Erythroblast (primary cell): ENCODE results near the gene HEMGN.

Source experiments
- GATA1 ChIP-seq: IDR thresholded peaks from 2 replicates; pipeline ENCODE4 v1.6.1; 2011; ENCODE audit warnings: low read depth, mild to moderate bottlenecking, control low read depth, low read length, moderate library complexity
- POLR2A ChIP-seq: IDR thresholded peaks from 2 replicates; pipeline ENCODE4 v1.6.1; 2011; ENCODE audit warnings: mild to moderate bottlenecking, low read length

GRCh38 chr9:97962136-97962535, 24.2 kb upstream of the HEMGN start:
- TF ChIP-seq POLR2A (no peak), GATA1 (no peak)
